H7 (cell line): ENCODE results near the gene CDKN2B-AS1. TPM values are rescaled to one million over a fixed set of nuclear protein-coding genes. Genes with fewer than 3 reads are reported as not detected.

Experiments
- DNase-seq: peaks from one replicate; pipeline ENCODE4 v3.0.0; 2012
- H3K27me3 ChIP-seq: 2 replicates; pipeline ENCODE4 v1.6.0; 2011; ENCODE audit warnings: mild to moderate bottlenecking, low read length; ENCODE audit not compliant: control insufficient read depth, insufficient read depth
- H3K36me3 ChIP-seq: replicated peaks from 2 replicates; pipeline ENCODE4 v1.5.1; 2011; ENCODE audit warnings: low read length; ENCODE audit not compliant: control insufficient read depth, insufficient read depth
- H3K4me3 ChIP-seq: 2 replicates; pipeline ENCODE4 v1.5.1; 2011; ENCODE audit warnings: low read depth, mild to moderate bottlenecking, control low read depth, low read length, moderate library complexity; ENCODE audit not compliant: insufficient read depth
- total RNA-seq: library from RNA; depleted of rRNA; stranded (reverse); fragments of >200 nt; shearing (Covaris generic); gene quantifications from 2 replicates; pipeline ENCODE4 v1.2.3, GENCODE V29; 2014

Gene CDKN2B-AS1
- total RNA-seq, 1 experiment from 2014 or later = not detected

- no peaks in the 10 kb centered on the region for H3K36me3 ChIP-seq
- no peaks in the 10 kb centered on the region for H3K27me3 ChIP-seq
- DNase-seq = no peak
- no peak overlapping the region for H3K4me3 ChIP-seq
These were observed 44.7 kb downstream of the CDKN2B-AS1 start for GRCh38 chr9:22039258-22039657.

- Histone ChIP-seq H3K4me3 (no peak overlapping the region), H3K36me3 (no peaks in the 10 kb centered on the region), H3K27me3 (no peaks in the 10 kb centered on the region)
- DNase-seq = no peak
These were observed 46.2 kb downstream of the CDKN2B-AS1 start for GRCh38 chr9:22040760-22041159.

- H3K4me3 ChIP-seq = no peak overlapping the region
- no peak for DNase-seq
These were observed 46.8 kb downstream of the CDKN2B-AS1 start for GRCh38 chr9:22041344-22041743.

GRCh38 chr9:22041775-22042174 lies 47.2 kb downstream of the CDKN2B-AS1 start:
- DNase-seq = no peak
- Histone ChIP-seq H3K27me3 (no peaks in the 10 kb centered on the region), H3K4me3 (no peak overlapping the region)

More at GRCh38 chr9:22041344-22041743, 46.8 kb downstream of the CDKN2B-AS1 start:
- H3K36me3 ChIP-seq = no peaks in the 10 kb centered on the region
- no peaks in the 10 kb centered on the region for H3K27me3 ChIP-seq

GRCh38 chr9:22043928-22044327 lies 49.3 kb downstream of the CDKN2B-AS1 start:
- Histone ChIP-seq H3K27me3 (no peaks in the 10 kb centered on the region), H3K36me3 (no peaks in the 10 kb centered on the region), H3K4me3 (no peak overlapping the region)
- DNase-seq = no peak

More at GRCh38 chr9:22041775-22042174, 47.2 kb downstream of the CDKN2B-AS1 start:
- H3K36me3 ChIP-seq = no peaks in the 10 kb centered on the region

- no peaks in the 10 kb centered on the region for H3K27me3 ChIP-seq
- no peak overlapping the region for H3K4me3 ChIP-seq
- no peak for DNase-seq
- H3K36me3 ChIP-seq = no peaks in the 10 kb centered on the region
These were observed 50.0 kb downstream of the CDKN2B-AS1 start for GRCh38 chr9:22044583-22044982.

- H3K36me3 ChIP-seq = no peaks in the 10 kb centered on the region
These were observed 50.8 kb downstream of the CDKN2B-AS1 start for GRCh38 chr9:22045423-22045822.

GRCh38 chr9:22046243-22046885 lies 51.8 kb downstream of the CDKN2B-AS1 start:
- Histone ChIP-seq H3K4me3 (no peak overlapping the region), H3K36me3 (no peaks in the 10 kb centered on the region), H3K27me3 (no peaks in the 10 kb centered on the region)
- DNase-seq = no peak

More at GRCh38 chr9:22045423-22045822, 50.8 kb downstream of the CDKN2B-AS1 start:
- no peak overlapping the region for H3K4me3 ChIP-seq
- DNase-seq = no peak
- no peaks in the 10 kb centered on the region for H3K27me3 ChIP-seq

- Histone ChIP-seq H3K36me3 (no peaks in the 10 kb centered on the region), H3K4me3 (no peak overlapping the region), H3K27me3 (no peaks in the 10 kb centered on the region)
- DNase-seq = no peak
These were observed 53.0 kb downstream of the CDKN2B-AS1 start for GRCh38 chr9:22047596-22047995.

GRCh38 chr9:22049411-22049810 lies 54.8 kb downstream of the CDKN2B-AS1 start:
- Histone ChIP-seq H3K27me3 (no peaks in the 10 kb centered on the region), H3K4me3 (no peak overlapping the region), H3K36me3 (no peaks in the 10 kb centered on the region)
- DNase-seq = no peak

GRCh38 chr9:22050924-22051323 lies 56.3 kb downstream of the CDKN2B-AS1 start:
- DNase-seq = no peak

GRCh38 chr9:22052376-22052945 lies 57.9 kb downstream of the CDKN2B-AS1 start:
- Histone ChIP-seq H3K4me3 (no peak overlapping the region), H3K36me3 (no peaks in the 10 kb centered on the region), H3K27me3 (no peaks in the 10 kb centered on the region)
- DNase-seq = no peak

More at GRCh38 chr9:22050924-22051323, 56.3 kb downstream of the CDKN2B-AS1 start:
- H3K36me3 ChIP-seq = no peaks in the 10 kb centered on the region
- no peak overlapping the region for H3K4me3 ChIP-seq
- H3K27me3 ChIP-seq = no peaks in the 10 kb centered on the region

GRCh38 chr9:22053178-22053577 lies 58.6 kb downstream of the CDKN2B-AS1 start:
- H3K36me3 ChIP-seq = no peaks in the 10 kb centered on the region
- DNase-seq = no peak
- H3K4me3 ChIP-seq = no peak overlapping the region
- H3K27me3 ChIP-seq = no peaks in the 10 kb centered on the region

- DNase-seq = no peak
These were observed 59.5 kb downstream of the CDKN2B-AS1 start for GRCh38 chr9:22054076-22054475.

GRCh38 chr9:22054529-22054928 lies 59.9 kb downstream of the CDKN2B-AS1 start:
- H3K4me3 ChIP-seq = no peak overlapping the region
- H3K36me3 ChIP-seq = no peaks in the 10 kb centered on the region
- DNase-seq = no peak
- H3K27me3 ChIP-seq = no peaks in the 10 kb centered on the region

More at GRCh38 chr9:22054076-22054475, 59.5 kb downstream of the CDKN2B-AS1 start:
- no peaks in the 10 kb centered on the region for H3K27me3 ChIP-seq
- H3K36me3 ChIP-seq = no peaks in the 10 kb centered on the region
- H3K4me3 ChIP-seq = no peak overlapping the region
